Sigmoid colon (tissue), 7 donors: ENCODE results near the gene PDCD7. TPM values are rescaled to one million over a fixed set of nuclear protein-coding genes. Genes with fewer than 3 reads are reported as not detected.

Experiments used
- DNase-seq: peaks from one replicate; pipeline ENCODE4 v3.0.0-alpha.2; 2019
- H3K27ac ChIP-seq, 4 donors: fragments of 200-600 bp; sonication (generic); one replicate each; pipeline ENCODE4 v1.5.1; 2016 to 2019; ENCODE audit warnings: mild to moderate bottlenecking in 1 of 4
- H3K27me3 ChIP-seq, 3 donors: fragments of 200-600 bp; sonication (generic); one replicate each; pipeline ENCODE4 v1.5.1; 2019; ENCODE audit warnings: mild to moderate bottlenecking in 1 of 3
- H3K36me3 ChIP-seq, 4 donors: fragments of 200-600 bp; sonication (generic); one replicate each; pipeline ENCODE4 v1.5.1; 2016 to 2019
- H3K4me1 ChIP-seq, 4 donors: fragments of 200-600 bp; sonication (generic); one replicate each; pipeline ENCODE4 v1.5.1; 2017 to 2019
- H3K4me3 ChIP-seq, 4 donors: fragments of 200-600 bp; sonication (generic); one replicate each; pipeline ENCODE4 v1.5.1; 2017 to 2019; ENCODE audit warnings: mild to moderate bottlenecking in 2 of 4, moderate library complexity in 1 of 4
- H3K9me3 ChIP-seq, 4 donors: fragments of 200-600 bp in 3 of 4; sonication (generic) in 3 of 4; one replicate each; pipeline versions ENCODE4 v1.5.1 to v1.6.1; 2013 to 2019
- CTCF ChIP-seq, 4 experiments: fragments of 450-650 bp in 3 of 4; fragments of 200-600 bp in 1 of 4; IDR thresholded peaks; one replicate each; pipeline ENCODE4 v1.5.1; 2016 to 2019; ENCODE audit warnings: antibody characterized with exemption in 4 of 4, mild to moderate bottlenecking in 3 of 4, moderate library complexity in 2 of 4
- EP300 ChIP-seq, 4 donors: sonication (generic); formaldehyde crosslinking; IDR thresholded peaks; one replicate each; pipeline ENCODE4 v1.6.1; 2017; ENCODE audit warnings: antibody characterized with exemption in 4 of 4
- POLR2A ChIP-seq, 2 donors: fragments of 450-650 bp; IDR thresholded peaks; one replicate each; pipeline ENCODE4 v1.6.1; 2016; ENCODE audit warnings: antibody characterized with exemption in 2 of 2, mild to moderate bottlenecking in 2 of 2, moderate library complexity in 2 of 2
- POLR2AphosphoS5 ChIP-seq, 4 donors: sonication (generic); formaldehyde crosslinking; IDR thresholded peaks; one replicate each; pipeline ENCODE4 v1.6.1; 2017; ENCODE audit warnings: antibody characterized with exemption in 4 of 4
- WGBS, 2 donors: extraction: QIAGEN DNeasy Blood & Tissue Kit; methylation state at CpG; one replicate each; pipeline ENCODE4 v1.1.7; 2013; 5-methylcytosine and 5-hydroxymethylcytosine counted together
- intact Hi-C: fragments of 100-400 bp; cut with DNase I; formaldehyde crosslinking; loops from one replicate; pipeline ENCODE4 v1.15.1; 2023
- polyA plus RNA-seq, 3 donors: library from polyadenylated mRNA; stranded (reverse); fragments of 200-250 nt; gene quantifications; one replicate each; pipeline ENCODE4 v1.2.3, GENCODE V29; 2013
- small RNA-seq, 3 donors: library from RNA; depleted of rRNA; stranded (forward); fragments of <200 nt; gene quantifications; one replicate each; pipeline ENCODE3, GENCODE V24; 2016
- total RNA-seq, 4 donors: library from RNA; depleted of rRNA; stranded (reverse); fragments of >200 nt; gene quantifications; one replicate each; pipeline ENCODE4 v1.1.0, GENCODE V29; 2016
- donor health status: healthy with polysubstance abuse.
- donor health status: Bipolar disorder and iron deficiency.
- donor health status: healthy.

Gene PDCD7
- total and polyA plus RNA-seq, 7 donors = 7.8 to 30.1 (median 20.4) TPM

DNA sequence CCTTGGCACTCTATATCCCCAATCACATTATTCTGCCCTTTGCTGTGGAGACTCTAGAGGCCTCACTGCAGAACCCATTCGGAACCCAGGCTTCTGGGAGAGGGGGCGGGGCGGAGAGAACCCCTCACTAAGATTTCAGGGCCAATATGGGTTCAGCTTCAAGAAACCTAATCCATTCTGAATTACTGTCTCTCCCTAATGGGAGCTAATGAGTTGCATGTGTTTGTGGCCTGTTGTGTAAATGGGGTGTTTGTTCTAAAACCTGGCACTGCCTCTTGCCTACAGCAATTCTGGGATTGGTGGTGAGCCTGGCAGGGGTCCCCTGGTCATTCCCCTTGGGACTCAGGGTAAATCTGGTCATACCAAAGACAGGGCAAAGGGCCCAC is 65.2 kb downstream of the PDCD7 start:
- no peak for DNase-seq
- peaks cover 0 to 4% (median 0%) of the 10 kb centered on the region in 3 donors for H3K27me3 ChIP-seq
- no peaks in the 10 kb centered on the region for H3K36me3 ChIP-seq
- H3K27ac ChIP-seq = peak overlapping the region; percentile 83 to 96 (median 94)
- no peaks in the 10 kb centered on the region for H3K9me3 ChIP-seq
- TF ChIP-seq EP300 (IDR thresholded peaks at IDR 0.05) (no peak), CTCF (IDR thresholded peaks at IDR 0.05) (no peak)
- intact Hi-C loops = no loop called here
- peaks cover 0 to 90% (median 70%) of the 10 kb centered on the region in 4 donors for H3K4me1 ChIP-seq
- H3K4me3 ChIP-seq = peak overlapping the region in 3 of 4 donors; percentile 57 to 83 (median 79)
- 85 to 90% methylated on average over 3 of the region's 3 CpGs for WGBS, 2 donors

DNA sequence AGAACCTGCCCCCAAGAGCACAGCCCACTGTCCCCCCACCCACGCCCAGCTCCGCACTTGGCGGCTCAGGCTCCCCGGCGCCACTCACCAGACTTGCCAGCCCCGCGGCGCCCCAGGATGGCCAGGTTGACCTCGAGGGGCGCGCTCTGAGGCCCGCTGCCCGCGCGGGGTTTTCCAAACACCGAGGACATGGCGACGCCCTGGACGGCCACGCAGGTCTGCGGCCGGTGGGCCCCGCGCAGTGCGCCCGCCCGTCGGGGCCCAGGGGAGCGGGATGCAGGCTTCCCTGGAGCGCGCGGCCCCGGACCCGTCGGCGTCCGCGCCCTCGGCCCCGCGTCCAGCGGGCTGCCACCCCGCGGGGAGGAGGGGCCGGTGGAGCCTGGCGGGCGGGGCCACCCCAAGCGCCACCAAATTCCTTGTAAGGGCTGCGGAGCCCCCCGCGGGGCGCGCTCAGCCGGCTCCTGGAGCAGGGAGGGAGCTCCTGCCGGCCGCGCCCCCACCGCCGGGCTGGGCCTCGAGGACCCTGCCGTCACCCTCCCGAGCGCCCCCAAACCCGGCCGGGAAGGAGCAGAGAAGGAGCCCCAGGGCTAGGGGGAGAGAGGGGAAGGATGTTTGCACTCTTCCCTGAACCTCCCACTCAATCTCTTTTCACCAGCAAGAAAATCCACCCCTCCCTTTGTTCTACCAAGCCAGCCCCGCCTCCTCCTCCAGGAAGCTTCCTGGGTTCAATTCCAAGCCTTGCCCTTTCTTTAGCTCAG is 65.8 kb downstream of the PDCD7 start, which contains the start of gene RASL12:
TSS of gene RASL12 (minus strand) at position 347 of the 758 bp plus-strand sequence. CDS start at position 191, 156 bp downstream.
- Histone ChIP-seq H3K9me3 (no peaks in the 10 kb centered on the region), H3K36me3 (no peaks in the 10 kb centered on the region), H3K27ac (peak within 1 kb of the TSS; percentile 83 to 96 (median 94)), H3K27me3 (peaks cover 0 to 4% (median 0%) of the 10 kb centered on the region in 3 donors), H3K4me3 (peak within 1 kb of the TSS; percentile 57 to 83 (median 72)), H3K4me1 (peaks cover 0 to 96% (median 74%) of the 10 kb centered on the region in 4 donors)
- DNase-seq = no peak
- WGBS, 2 donors = 4 to 7% methylated on average over 66 of the region's 66 CpGs
- TF ChIP-seq CTCF (IDR thresholded peaks at IDR 0.05) (no peak), POLR2AphosphoS5 (IDR thresholded peaks at IDR 0.05) (peak in 2 of 4 donors; percentile 37 to 43), POLR2A (IDR thresholded peaks at IDR 0.05) (no peak), EP300 (IDR thresholded peaks at IDR 0.05) (no peak)
- intact Hi-C loops = no loop called here

Small RNAs within 50 kb of the gene (small RNA-seq; reads per million reads assigned to genes)
- gene AC013553.1 = 0 reads per million in 3 donors

Other genes starting within 250 kb of the PDCD7 start
- 1 to 10 TPM; 4.9 to 9.4 (median 8.0) TPM for gene ANKDD1A, start 221.9 kb downstream of the PDCD7 start, total RNA-seq
- 1 to 10 TPM in 1 of 3 donors, under 1 TPM in 1, not detected in 1; 0.60 to 1.1 TPM for gene ANKDD1A, start 221.9 kb downstream of the PDCD7 start, polyA plus RNA-seq
- 100 to 1,000 TPM in 3 of 4 donors, 10 to 100 TPM in 1; 95.7 to 116 (median 103) TPM for gene SPG21, start 143.9 kb downstream of the PDCD7 start, total RNA-seq
- gene SPG21, start 143.9 kb downstream of the PDCD7 start, polyA plus RNA-seq = 10 to 100 TPM; 60.3 to 75.7 (median 63.4) TPM
- 10 to 100 TPM; 31.3 to 43.6 (median 37.8) TPM for gene MTFMT, start 104.2 kb downstream of the PDCD7 start, total RNA-seq
- 10 to 100 TPM; 10.7 to 12.9 (median 10.8) TPM for gene MTFMT, start 104.2 kb downstream of the PDCD7 start, polyA plus RNA-seq
- not detected for gene SLC51B, start 88.4 kb downstream of the PDCD7 start, total RNA-seq
- gene SLC51B, start 88.4 kb downstream of the PDCD7 start, polyA plus RNA-seq = 10 to 100 TPM; 76.3 to 92.5 (median 77.0) TPM
- gene RASL12, start 65.8 kb downstream of the PDCD7 start, total RNA-seq = 100 to 1,000 TPM in 1 of 4 donors, 10 to 100 TPM in 3; 29.1 to 102 (median 67.1) TPM
- 10 to 100 TPM in 1 of 3 donors, 1 to 10 TPM in 2; 1.8 to 10.2 (median 9.3) TPM for gene RASL12, start 65.8 kb downstream of the PDCD7 start, polyA plus RNA-seq
- not detected for gene KBTBD13, start 57.1 kb downstream of the PDCD7 start, total RNA-seq
- gene KBTBD13, start 57.1 kb downstream of the PDCD7 start, polyA plus RNA-seq = under 1 TPM in 1 of 3 donors, not detected in 2; 0.03 TPM
- 1 to 10 TPM; 3.5 to 5.7 (median 5.1) TPM for gene UBAP1L, start 18.6 kb downstream of the PDCD7 start, total RNA-seq
- 1 to 10 TPM in 1 of 3 donors, under 1 TPM in 1, not detected in 1; 0.23 to 2.0 TPM for gene UBAP1L, start 18.6 kb downstream of the PDCD7 start, polyA plus RNA-seq
- gene CLPX, start 51.5 kb upstream of the PDCD7 start, total RNA-seq = 10 to 100 TPM; 39.9 to 71.4 (median 47.1) TPM
- 10 to 100 TPM; 16.4 to 22.2 (median 21.3) TPM for gene CLPX, start 51.5 kb upstream of the PDCD7 start, polyA plus RNA-seq
- gene CILP, start 77.7 kb upstream of the PDCD7 start, total RNA-seq = 100 to 1,000 TPM in 2 of 4 donors, 10 to 100 TPM in 2; 26.7 to 205 (median 70.4) TPM
- gene CILP, start 77.7 kb upstream of the PDCD7 start, polyA plus RNA-seq = 1 to 10 TPM in 2 of 3 donors, under 1 TPM in 1; 0.92 to 5.4 (median 1.2) TPM
- 10 to 100 TPM in 2 of 4 donors, 1 to 10 TPM in 2; 4.4 to 12.5 (median 10.4) TPM for gene PARP16, start 153.1 kb upstream of the PDCD7 start, total RNA-seq
- gene PARP16, start 153.1 kb upstream of the PDCD7 start, polyA plus RNA-seq = 10 to 100 TPM in 1 of 3 donors, 1 to 10 TPM in 2; 5.5 to 10.2 (median 8.4) TPM
- gene RNU5A-1, start 162.2 kb upstream of the PDCD7 start, total RNA-seq = not detected
- not detected for gene RNU5A-1, start 162.2 kb upstream of the PDCD7 start, polyA plus RNA-seq
- gene RNU5B-1, start 170.9 kb upstream of the PDCD7 start, total RNA-seq = not detected
- not detected for gene RNU5B-1, start 170.9 kb upstream of the PDCD7 start, polyA plus RNA-seq
- under 1 TPM in 3 of 4 donors, not detected in 1; under 0.01 to 0.55 (median 0.41) TPM for gene IGDCC3, start 244.2 kb upstream of the PDCD7 start, total RNA-seq
- under 1 TPM in 2 of 3 donors, not detected in 1; under 0.01 to 0.12 TPM for gene IGDCC3, start 244.2 kb upstream of the PDCD7 start, polyA plus RNA-seq